DMS 273 (cell line): ENCODE data around the gene NOSTRIN.
"Not testable (repeated sequence)": the region's sequence is repeated elsewhere in the genome, so short reads cannot be mapped to it uniquely, and the experiment has no call there.

Experiments
- DNase-seq: peaks from one replicate; lab custom pipeline; 2025; ENCODE audit not compliant: unreplicated experiment; lab: John Stamatoyannopoulos, UW

The NOSTRIN gene

DNA sequence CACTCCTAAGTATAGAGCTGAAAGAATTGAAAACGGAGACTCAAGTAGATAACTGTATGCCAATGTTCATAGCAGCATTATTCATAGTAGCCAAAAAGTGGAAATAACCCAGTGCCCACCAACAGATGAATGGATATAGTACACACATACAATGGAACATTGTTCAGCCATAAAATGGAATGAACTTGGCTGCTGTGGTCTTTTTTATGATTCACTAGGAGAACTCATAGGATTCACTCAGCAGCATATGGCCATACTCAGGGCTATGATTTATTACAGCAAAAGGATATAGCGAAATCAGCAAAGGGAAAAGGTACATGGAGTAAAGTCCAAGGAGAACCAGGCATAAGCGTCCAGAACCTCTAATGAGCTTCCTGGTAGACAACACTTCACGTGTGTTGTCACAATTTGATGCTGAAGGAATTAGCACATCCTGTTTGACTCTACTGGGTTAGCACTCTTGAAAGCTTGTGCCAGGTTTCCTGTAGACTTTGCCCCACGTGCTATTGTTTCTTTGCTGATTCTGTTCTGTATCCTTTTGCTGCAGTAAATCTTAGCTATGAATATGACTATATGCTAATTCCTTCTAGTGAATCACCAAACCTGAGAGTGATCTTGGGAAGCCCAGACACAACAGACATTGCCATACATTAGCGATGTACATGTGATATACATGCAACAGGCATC is 72.1 kb downstream of the NOSTRIN start:
- DNase-seq = no peak

DNA sequence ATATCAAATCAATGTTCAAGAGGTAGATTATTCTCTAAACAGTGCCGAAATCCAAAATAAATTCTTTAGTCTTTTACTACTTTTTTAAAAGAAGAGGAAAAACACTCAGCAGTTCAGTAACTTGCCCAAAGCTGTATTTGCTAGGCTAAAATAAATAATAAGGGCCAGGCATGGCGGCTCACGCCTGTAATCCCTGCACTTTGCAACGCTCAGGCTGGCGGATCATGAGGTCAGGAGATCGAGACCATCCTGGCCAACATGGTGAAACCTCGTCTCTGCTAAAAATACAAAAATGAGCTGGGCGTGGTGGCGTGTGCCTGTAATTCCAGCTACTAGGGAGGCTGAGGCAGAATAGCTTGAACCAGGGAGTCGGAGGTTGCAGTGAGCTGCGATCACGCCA is 79.7 kb downstream of the NOSTRIN start:
- not testable (repeated sequence) for DNase-seq

DNA sequence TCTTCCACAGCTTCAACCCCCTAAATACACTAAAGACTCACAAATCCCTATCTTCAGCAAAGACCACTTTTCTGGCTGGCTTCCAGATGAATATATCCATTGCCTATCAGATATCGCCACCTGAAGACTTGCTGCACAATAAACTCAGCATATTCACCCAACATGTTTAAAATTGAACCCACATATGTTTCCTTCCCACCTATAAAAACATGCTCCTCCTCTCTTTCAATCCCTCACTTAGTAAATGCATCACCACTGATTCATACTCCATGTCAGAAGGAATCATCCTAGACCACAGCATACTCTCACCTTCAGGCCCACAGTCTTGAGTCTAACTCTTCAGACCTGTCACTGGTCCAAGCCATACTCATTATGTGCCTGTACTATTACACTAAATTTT is 82.5 kb downstream of the NOSTRIN start:
- DNase-seq = no peak

DNA sequence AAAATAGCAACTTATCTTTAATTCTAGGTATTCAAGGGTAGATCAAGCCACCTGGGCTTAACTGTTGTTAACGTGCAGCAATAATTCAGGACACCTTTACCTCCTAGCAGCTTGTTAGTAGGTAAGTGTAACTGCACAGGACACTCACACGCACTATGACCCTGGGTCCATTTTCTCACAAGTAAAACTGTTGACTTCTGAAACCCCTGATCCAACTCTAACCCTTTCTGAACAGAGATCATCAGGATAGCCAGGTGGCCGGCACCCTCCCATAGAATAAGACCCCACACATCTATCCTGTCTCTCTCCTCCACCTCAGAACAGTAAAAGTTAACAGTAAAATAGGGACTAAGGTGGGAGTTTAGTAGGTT is 87.2 kb downstream of the NOSTRIN start:
- DNase-seq = peak; percentile 41

DNA sequence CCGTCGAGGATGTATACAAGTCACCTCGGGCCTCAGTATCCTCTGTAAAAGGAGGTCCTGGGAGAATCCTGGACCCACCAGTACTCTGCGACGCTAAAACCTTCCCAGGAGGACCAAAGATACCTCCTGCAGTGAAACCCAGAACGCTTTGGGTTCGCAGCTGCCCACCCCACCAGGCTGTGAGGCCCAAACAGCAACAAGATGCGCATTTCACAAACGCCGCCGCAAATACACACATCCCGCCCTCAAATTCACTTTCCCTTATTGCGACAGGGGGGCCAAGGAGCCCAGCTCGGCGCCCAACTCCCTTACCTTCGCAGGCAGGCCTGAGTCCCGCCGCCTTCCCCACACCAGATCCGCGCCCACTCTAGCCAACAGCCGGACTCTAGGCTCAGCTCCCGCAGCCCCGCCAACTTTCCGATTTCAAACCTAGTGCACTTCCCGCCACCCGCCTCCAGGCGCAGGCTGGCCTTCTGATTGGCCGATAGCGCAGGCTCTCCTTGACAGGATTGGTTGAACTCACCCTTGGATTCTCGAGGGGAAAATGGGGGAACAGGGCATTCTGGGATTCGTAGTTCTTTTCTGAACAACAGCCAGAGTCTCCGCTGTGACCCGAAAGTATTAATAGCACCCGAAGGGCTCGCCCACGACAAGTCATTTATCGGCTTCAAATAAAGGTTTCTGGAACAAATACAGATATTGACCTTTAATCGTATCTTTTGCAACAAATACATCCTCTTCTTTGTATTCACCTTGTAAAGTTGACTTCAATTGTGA is 87.8 kb downstream of the NOSTRIN start, which contains the start of gene SPC25:
Gene SPC25 (minus strand): TSS at position 425 of the 777 bp plus-strand sequence. CDS start 911 bp downstream, outside the sequence.
- DNase-seq = peak; percentile 98

DNA sequence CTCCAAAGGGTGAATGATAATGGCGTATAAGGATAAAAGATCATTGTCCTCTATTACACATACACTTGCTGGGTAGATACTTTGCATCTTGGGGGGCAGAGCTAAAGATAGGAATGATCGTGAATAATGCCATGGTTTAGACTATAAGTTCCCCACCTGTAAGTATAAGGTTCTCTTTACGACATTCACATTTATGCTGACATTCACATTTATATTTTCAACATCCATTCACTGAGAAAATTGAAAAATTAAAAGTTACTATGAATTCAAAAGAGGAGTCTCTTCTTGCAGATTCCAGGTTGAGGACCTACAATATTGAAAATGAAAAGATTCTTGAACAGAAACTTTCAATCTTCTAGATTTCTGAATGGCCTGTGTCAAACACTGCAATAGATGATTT is 89.9 kb downstream of the NOSTRIN start:
- DNase-seq = no peak

DNA sequence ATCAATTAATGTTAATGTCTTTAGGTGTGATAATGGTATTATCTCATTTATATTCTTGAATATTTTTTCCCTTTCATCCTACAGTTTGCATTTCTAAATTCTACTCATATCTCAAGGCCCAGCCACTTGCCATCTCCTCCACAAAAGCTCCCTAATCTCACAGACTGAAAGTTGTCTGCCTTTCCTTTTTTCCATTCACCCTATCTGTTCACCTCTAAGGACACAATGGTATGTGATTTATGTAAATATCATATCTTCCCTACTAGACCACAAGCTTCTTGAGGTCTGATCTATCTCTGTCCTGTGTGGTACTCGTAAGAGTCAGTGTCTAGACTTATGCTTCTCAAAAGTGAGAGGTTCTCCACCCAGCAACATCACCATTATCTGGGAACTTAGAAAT is 91.7 kb downstream of the NOSTRIN start:
- no peak for DNase-seq

DNA sequence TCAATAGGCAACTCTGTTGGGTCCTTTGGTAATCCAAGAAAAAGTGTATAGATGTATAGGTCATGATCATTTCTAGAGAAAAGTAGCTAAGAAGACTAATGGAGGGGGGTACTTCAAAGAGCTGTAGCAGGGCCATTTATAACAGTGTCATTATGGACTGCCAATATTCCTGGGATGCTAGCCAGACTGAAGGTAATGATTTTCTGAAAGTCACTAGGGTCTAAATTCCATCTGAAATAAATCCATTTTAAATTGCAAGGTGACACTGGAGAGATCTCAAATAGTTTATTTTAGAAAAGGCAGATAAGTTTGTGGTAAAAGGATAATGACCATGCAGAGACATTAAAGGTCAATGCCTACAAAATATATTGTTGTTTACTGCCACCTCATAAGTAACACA is 92.3 kb downstream of the NOSTRIN start:
- DNase-seq = no peak

DNA sequence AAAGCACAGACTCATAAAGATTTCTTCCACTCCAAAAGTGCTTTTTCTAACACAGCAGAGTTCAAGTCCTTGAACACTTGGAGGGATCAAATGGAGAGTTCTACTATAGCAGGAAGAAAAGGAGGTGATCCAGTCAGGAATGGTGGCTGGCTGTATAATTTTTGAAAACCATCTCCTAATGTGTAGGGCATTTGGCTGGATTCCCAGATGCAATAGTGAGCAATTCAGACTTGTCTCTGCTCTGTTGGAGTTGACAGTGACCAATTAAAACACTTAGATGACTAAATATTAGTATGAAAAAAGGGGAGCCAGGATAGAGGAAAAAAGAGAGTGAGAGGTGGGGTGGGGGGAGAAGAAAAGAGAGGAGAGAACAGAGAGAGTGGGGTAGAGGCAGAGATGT is 93.3 kb downstream of the NOSTRIN start:
- DNase-seq = peak; percentile 12

DNA sequence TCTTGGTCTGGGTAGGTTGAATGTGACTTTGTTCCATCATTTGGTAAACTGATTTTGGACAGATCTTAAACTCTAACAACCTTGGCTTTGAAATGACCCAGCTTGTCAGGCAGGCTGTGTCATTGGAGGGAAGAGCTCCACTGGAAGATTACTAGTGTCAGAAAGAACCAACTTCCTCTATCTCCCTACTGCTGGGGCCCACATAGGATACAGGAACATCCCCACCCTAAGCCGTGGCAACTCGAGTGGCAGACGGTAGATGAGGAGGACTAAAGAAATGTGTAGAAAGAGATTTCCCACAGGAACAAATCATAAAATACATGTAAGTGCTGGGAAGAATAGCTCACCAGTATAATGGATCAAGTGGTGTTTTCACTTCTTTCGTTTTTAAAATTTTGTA is 94.3 kb downstream of the NOSTRIN start:
- DNase-seq = no peak

DNA sequence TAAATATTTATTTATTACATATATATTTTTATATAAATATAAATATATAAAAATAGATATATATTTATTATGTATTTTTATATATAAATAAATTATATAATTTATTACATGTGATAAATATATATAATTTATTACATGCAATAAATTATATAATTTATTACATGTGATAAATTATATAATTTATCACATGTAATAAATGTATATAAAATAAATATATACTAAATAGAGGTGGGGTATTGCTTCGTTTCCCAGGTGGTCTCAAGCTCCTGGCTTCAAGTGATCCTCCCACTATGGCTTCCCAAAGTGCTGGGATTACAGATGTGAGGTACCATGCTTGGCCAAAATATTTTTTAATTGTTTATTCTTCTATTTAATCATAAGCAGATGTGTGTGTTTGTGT is 95.0 kb downstream of the NOSTRIN start:
- DNase-seq = no peak

DNA sequence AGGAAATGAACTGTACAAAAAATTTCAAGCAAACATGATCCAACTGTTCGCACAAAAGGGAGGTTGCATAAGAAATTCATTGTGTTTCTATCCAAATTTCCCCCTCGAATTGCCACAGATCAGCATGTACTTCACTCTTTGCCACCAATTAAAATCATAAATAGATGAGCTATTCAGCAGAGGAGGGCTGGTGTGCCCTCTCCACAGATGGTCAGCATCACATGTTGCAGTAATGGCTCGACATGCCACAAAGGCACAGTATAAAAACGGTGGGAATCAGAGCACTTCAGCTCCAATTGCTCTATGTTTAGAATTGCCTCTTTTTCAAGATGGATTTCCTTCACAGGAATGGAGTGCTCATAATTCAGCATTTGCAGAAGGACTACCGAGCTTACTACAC is 98.6 kb downstream of the NOSTRIN start, which contains the start of gene G6PC2:
Gene G6PC2 (plus strand): TSS at position 289 of the 400 bp plus-strand sequence. CDS start 41 bp downstream, at position 330.
- peak; percentile 11 for DNase-seq

DNA sequence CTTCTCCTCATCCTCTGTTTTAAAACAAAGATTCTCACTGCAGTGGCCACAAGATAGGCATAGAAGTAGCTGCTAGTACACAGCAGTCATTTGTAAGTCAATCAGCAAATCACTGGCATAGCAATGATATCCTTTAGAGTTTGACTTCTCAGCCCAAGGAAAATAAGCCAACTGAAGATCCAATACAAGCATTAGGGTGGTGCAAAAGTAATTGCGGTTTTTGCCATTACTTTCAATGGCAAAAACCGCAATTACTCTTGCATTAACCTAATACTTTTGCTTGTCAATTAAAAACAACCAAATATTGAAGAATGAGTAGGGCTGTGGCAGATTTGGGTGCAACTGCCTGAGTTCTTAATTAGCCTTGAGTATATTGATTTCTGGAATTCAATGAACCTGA is 101.5 kb downstream of the NOSTRIN start:
- no peak for DNase-seq

DNA sequence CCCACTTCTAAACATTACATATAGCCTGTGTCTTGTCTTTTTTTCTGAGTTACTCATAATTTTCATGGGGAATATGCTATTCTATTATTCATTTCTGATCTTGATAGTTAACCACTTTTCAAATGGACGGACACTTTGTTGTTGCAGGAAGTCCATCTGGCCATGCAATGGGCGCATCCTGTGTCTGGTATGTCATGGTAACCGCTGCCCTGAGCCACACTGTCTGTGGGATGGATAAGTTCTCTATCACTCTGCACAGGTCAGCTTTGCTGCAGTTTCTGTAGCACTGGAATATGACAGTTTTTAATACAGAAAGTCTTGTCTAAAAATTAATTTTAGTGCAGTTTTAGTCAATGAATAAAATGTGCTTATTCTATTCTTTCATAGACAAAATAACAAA is 101.9 kb downstream of the NOSTRIN start:
- DNase-seq = no peak

DNA sequence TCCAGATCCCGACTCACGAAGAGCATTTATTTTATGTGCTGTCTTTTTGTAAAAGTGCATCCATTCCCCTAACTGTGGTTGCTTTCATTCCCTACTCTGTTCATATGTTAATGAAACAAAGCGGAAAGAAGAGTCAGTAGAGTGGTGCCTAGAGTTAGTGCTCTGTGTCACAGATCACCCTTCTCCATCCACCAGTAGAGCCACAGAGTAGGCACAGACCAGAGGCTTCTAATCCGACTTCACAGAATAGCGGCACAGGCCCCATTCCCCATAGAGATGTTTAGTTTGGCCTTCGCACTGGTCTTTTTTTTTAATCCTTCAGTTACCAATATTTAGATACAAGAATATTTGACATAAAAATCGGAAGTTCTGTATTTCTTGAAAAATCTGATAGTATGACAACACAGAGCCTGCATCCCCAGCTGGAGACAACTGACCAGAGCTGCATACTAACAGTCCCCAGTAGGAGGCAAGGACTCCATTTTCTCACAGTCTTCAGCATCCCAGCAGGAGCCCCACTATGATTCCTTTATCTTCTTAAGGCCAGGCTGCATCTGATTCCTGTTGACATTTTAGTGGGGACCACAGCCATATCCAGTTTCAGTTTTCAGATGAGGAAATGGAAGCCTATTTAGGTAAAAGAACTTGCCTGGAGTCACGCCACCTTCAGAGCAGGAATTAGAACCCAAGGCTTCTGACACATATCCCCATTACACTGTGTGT is 105.7 kb downstream of the NOSTRIN start:
- DNase-seq = no peak

DNA sequence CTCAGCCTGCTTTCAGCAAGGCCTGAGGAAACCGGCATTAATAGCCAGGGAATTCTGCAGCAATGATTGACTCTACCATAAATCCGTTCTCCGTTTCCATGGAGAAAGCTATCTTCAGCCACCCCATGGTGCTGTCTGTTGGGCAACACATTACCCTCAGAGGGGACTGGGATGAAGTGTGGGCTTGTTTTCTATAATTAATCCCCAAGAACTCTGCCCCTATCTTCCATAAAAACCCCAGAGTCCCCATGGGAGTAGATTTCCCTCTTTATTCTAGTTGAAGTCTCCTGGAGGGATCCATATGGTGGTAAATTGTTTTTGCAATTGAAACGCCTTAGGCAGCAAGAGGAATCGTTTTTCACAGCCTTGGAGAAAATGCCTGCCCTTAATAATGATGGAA is 107.9 kb downstream of the NOSTRIN start:
- peak; percentile 78 for DNase-seq

DNA sequence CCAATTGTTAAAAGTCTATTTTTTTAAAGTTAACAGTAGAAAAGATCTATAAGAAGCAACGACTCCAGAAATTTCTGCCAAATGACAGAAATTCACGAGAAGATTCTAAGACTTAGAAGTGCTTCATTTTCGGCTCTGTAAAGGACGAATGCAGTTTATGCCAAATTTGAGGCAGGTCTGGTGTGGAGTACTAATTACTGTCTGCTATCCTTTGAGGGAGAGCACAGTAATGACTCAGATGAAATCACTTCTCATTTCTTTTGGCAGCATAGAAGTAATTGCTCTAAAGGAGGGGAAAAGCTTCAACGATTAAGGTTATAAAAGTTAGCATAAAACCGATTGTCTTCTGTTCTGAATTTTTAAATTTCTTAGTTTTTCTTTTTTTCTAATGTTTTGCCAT is 110.0 kb downstream of the NOSTRIN start:
- peak; percentile 40 for DNase-seq

DNA sequence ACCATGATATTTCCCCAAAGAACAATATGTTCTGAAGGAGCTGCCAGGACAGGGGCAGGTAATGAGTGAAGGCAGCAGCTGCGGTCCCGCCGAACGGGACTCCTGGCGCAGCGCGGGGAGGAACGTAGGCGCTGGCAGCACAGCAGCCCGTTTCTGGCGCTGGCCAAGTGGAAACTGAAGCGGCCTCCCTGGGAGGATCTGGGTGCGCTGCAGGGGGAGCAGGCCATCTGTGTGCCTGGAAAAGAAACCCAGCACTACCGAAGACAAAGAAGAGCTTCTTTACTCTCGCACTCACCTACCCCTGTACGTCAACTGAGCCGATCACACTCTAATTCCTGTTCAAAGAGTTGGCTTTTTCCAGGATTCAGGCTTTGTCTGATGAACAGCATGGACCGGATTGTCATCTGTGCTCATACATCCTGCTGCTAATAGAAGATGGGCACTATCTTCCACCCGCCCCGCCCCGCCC is 110.5 kb downstream of the NOSTRIN start:
- peak; percentile 92 for DNase-seq

DNA sequence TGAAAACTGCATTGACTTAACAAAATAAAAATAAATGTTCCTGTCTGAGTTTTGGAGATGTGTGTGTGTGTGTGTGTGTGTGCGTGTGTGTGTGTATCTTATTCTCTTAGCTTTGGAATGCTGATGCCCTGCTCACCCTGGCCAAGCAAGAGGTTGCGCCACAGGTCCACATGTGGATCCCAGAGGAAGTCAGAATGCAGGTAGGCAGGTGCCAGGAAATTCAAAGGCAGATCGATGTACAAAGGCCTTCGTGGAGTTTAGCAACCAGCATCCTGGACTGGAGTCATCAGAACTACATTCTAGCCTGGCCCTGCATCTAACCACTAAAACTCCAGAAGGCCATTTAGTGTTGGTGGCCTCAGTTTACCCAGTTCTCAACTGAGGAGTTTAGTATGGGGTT is 111.1 kb downstream of the NOSTRIN start:
- DNase-seq = no peak
